T follicular helper cell (primary cell): ENCODE results near the gene MOGAT2.
"Not testable (repeated sequence)": the region's sequence is repeated elsewhere in the genome, so short reads cannot be mapped to it uniquely, and the experiment has no call there.

Source experiments
- DNase-seq: peaks from one replicate; pipeline ENCODE4 v3.0.0-alpha.2; 2020; ENCODE audit warnings: low read depth
- total RNA-seq, 2 experiments: gene quantifications; one replicate each; lab custom pipeline; 2026; lab: John Stamatoyannopoulos, UW

MOGAT2 gene
- total RNA-seq, result 0 reads per million in 2 experiments

GRCh38 chr11:75717608-75718418, at the start of gene MOGAT2:
MOGAT2 (plus strand) TSS chr11:75717838; CDS start chr11:75717889, 51 bp downstream.
- no peak for DNase-seq

- no peak for DNase-seq
These were observed 49.0 kb upstream of the MOGAT2 start, which contains the start of gene MAP6 for GRCh38 chr11:75668451-75669297. MAP6 (minus strand) TSS chr11:75669038; CDS start chr11:75668369, 669 bp downstream.

- no peak for DNase-seq
These were observed 43.6 kb upstream of the MOGAT2 start for GRCh38 chr11:75673977-75674582.

- DNase-seq, result no peak
These were observed 40.4 kb upstream of the MOGAT2 start for GRCh38 chr11:75677275-75677674.

- DNase-seq, result no peak
These were observed 39.7 kb upstream of the MOGAT2 start for GRCh38 chr11:75677909-75678308.

- DNase-seq, result no peak
These were observed 38.9 kb upstream of the MOGAT2 start for GRCh38 chr11:75678620-75679259.

- DNase-seq, result no peak
These were observed 38.1 kb upstream of the MOGAT2 start for GRCh38 chr11:75679566-75679965.

GRCh38 chr11:75683856-75684255, 33.8 kb upstream of the MOGAT2 start:
- DNase-seq, result not testable (repeated sequence)

GRCh38 chr11:75689863-75690609, 27.6 kb upstream of the MOGAT2 start:
- DNase-seq, result no peak

- DNase-seq, result no peak
These were observed 25.8 kb upstream of the MOGAT2 start for GRCh38 chr11:75691804-75692203.

- DNase-seq, result no peak
These were observed 19.6 kb upstream of the MOGAT2 start for GRCh38 chr11:75697906-75698581.

GRCh38 chr11:75700940-75701339, 16.7 kb upstream of the MOGAT2 start:
- no peak for DNase-seq

GRCh38 chr11:75703695-75704237, 13.9 kb upstream of the MOGAT2 start:
- no peak for DNase-seq

GRCh38 chr11:75705541-75705940, 12.1 kb upstream of the MOGAT2 start:
- DNase-seq, result no peak

- peak; percentile 37 for DNase-seq
These were observed 11.3 kb upstream of the MOGAT2 start for GRCh38 chr11:75706260-75706729.

GRCh38 chr11:75714211-75714610, 3.4 kb upstream of the MOGAT2 start:
- DNase-seq, result no peak

- no peak for DNase-seq
These were observed 1.9 kb upstream of the MOGAT2 start for GRCh38 chr11:75715688-75716087.

- DNase-seq, result no peak
These were observed 979 bp upstream of the MOGAT2 start for GRCh38 chr11:75716659-75717058.

- DNase-seq, result no peak
These were observed 1.0 kb downstream of the MOGAT2 start for GRCh38 chr11:75718419-75719339.
